HG02870 (cell line): Measurements from ENCODE around the gene TUBB2B.
"Not testable (repeated sequence)": the region's sequence is repeated elsewhere in the genome, so short reads cannot be mapped to it uniquely, and the experiment has no call there.

Source experiments
- ATAC-seq: cut with Tn5 transposase; IDR thresholded peaks from one replicate; pipeline ENCODE4 v1.9.1; 2021; ENCODE audit warnings: mild to moderate bottlenecking, moderate library complexity; ENCODE audit not compliant: unreplicated experiment

Gene TUBB2B

DNA sequence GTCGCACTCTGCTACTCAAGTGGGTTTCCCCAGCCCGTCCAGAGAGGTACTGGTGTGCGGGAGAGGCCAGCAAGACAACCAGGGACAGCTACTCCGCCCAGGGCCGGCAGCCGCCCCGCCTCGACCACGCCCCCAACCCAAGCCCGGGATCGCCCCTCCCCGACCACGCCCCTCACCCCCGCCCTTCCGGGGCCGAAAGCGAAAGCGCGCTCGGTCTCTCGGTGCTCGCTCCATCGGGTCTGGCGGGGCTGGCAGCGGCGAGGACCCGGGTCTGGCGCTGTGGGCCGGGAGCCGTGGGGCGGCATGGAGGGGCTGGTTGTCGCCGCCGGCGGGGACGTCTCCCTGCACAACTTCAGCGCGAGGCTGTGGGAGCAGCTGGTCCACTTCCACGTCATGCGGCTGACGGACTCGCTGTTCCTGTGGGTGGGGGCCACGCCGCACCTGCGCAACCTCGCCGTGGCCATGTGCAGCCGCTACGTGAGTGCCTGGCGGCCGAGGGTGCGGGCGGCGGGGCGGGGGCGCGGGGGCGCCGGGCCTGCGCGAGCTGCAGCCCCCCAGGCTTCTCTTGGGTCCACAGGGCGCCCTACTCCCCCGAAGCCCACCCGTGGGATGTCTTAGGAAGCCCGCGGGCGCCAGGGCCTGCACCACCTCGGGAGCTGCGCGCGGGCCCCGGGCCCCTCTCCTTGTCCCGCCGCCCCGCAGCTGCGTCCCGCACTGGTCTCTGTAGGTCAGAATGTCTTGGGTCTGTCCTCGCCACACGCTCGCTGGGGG is 31.5 kb upstream of the TUBB2B start, which contains the start of gene PSMG4:
TSS of gene PSMG4 (plus strand) at position 228 of the 771 bp plus-strand sequence. CDS start at position 304, 76 bp downstream.
- peak; percentile 64 for ATAC-seq

DNA sequence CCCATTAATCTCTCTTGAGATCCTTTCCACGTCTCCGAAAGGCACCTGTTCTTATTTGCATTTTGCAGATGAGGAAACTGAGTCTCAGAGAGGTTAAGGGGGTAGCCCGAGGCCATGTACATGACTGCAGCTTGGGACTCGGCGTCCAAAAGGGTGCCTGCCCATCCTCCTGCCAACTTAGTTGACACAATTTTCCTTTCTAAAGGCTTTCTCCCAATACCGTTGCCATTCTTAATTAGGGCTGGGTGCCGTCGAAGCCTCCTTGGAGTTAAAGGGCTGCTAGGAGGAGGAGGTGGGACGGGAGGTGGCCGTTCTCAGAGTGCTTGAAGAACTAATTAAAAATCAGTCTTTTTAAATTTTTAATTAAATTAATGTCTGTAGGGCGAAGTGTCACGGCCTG is 30.7 kb upstream of the TUBB2B start:
- no peak for ATAC-seq

GRCh38 chr6:3253597-3253961 is 26.1 kb upstream of the TUBB2B start:
- ATAC-seq = no peak

- no peak for ATAC-seq
These were observed 25.6 kb upstream of the TUBB2B start for GRCh38 chr6:3252861-3253596.

- no peak for ATAC-seq
These were observed 24.9 kb upstream of the TUBB2B start for GRCh38 chr6:3252369-3252768.

GRCh38 chr6:3251462-3252314 is 24.2 kb upstream of the TUBB2B start:
- ATAC-seq = no peak

GRCh38 chr6:3250231-3250675 is 22.8 kb upstream of the TUBB2B start:
- no peak for ATAC-seq

DNA sequence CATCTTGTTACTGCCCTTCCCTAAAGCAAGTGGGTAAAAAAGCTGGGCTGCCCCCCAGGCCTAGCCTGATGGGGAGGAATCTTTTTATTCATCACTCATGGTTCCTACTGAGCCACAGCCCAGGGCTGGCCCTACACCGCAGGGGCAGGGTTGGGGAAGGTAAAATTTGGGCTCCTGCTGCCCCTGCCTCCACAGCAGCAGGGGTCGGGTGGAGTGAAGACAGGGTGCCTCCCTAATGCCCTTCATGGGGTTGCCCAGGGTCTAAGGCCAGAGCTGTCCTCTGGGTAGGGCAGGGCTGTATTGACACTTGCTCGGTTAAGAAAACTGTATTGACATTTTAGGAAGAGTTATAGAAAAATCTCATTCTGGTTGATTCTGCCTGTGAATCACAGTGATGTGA is 22.4 kb upstream of the TUBB2B start:
- no peak for ATAC-seq

GRCh38 chr6:3247255-3248146 is 20.0 kb upstream of the TUBB2B start:
- no peak for ATAC-seq

DNA sequence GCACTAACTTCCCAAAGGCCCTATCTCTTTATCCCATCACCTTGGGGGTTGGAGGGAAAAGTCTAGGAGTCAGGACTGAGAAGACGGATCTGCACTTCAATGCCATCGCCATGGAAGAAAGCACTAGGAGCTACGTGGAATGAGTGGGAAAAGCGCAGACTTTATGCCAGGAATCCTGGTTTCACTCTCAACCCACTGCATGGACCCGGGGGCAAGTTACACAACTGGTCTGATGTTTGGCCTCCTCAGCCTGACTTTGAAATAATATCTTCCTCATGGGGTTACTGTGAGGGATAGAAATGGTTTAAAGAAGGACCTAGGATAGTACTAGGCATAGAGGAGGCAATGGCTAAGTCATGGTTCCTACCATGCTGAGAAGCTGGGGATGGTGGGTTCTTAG is 17.8 kb upstream of the TUBB2B start:
- ATAC-seq = no peak

- not testable (repeated sequence) for ATAC-seq
These were observed 17.3 kb upstream of the TUBB2B start for GRCh38 chr6:3244832-3245161.

DNA sequence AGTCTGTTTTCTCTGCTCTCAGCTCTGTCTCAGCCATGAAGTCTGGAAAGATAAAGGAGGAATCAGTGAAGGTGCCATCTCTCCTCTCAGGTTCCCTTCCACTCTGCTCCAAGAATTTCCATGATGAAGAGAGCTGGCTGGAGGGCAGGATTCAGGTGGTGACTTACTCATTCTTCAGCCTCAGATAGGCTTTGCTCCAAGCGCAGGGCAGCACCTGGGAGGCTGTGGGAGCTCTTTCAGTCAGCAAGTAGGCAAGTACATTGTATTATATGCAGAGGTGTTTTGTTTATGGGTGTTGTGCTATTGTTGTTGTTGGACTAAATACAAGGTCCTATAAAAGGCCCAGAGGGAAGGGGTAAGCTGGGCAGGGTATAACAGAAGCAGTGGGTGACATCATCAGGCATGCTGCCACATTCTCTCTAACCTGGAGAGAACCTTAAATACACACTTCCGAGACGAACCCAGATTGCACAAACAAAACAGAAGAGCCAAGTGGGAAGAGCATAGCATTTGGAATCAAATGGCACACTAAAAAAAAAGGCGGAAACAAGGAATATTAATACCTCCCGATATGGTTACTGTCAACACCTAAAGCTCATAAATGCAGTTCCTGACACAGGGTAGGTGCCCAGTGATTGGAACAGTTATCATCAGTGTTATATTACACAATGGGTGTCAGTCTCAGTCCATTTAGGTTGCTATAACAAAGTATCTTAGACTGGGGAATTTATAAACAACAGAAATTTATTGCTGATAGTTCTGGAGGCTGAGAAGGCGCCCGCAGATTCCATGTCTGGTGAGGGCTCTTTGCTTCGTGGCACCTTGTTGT is 16.8 kb upstream of the TUBB2B start:
- no peak for ATAC-seq

GRCh38 chr6:3242768-3243167 is 15.3 kb upstream of the TUBB2B start:
- no peak for ATAC-seq

- ATAC-seq = not testable (repeated sequence)
These were observed 14.3 kb upstream of the TUBB2B start for GRCh38 chr6:3241745-3242144.

- no peak for ATAC-seq
These were observed 13.1 kb upstream of the TUBB2B start for GRCh38 chr6:3240595-3240994.

DNA sequence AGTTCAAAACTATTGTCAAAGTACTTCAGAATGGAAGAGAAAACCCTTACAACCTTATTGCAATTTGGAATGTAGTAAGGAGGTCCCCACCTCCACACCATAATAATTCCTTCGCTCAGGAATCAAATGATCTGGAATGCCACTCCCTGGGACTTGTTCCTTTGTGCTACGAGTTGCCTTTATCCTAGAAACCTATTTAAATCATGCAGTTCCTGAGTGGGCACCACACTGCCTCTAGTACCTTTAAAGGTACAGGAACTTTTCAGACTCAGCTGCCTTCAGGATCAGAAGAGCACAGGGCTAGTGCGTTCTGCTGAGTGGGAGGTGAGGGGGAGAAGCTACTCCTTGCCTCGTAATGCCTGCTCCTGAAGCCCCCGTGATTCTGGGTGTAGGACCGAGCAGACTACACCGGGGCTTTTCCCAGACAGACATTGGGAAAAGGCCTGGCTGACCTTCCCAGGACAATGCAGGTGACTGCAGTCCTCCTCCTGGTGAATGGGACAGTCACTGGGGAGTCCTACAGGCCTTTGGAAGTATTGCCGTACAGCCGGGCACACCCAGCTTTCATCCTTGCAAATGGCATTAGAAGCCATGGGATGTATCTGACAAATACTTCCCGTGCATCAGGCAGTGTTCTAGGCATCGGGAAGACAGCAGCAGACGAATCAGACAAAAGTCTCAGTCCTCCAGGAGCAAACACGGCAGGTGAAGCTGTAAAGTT is 11.8 kb upstream of the TUBB2B start:
- no peak for ATAC-seq

- no peak for ATAC-seq
These were observed 10.6 kb upstream of the TUBB2B start for GRCh38 chr6:3237761-3238662.

DNA sequence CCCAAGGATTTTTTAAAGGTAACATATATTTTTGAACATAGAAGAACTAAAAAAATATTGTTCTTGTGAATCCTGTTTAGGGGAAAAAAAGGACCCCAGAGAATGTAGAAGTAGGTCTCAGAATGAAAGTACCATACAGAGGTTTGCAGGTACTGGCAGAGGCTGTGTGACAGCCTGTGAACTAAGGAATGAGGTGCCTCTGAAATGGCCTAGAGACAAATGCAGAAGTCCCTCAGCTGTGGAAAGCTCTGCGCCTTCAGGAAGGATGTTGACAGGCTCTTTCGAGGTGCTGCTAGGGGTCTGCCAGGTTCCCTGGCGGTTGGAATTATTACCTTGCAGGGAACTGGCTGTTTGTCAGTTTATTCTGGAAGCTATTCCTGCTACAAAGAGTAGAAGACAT is 8.6 kb upstream of the TUBB2B start:
- no peak for ATAC-seq
